H9 (cell line): ENCODE data around the gene GPC1. TPM values are rescaled to one million over a fixed set of nuclear protein-coding genes. Genes with fewer than 3 reads are reported as not detected.

Experiments used
- DNase-seq: peaks from one replicate; pipeline ENCODE4 v3.0.0-alpha.2; 2017
- H2AFZ ChIP-seq: one replicate; pipeline ENCODE4 v1.6.1; 2013; ENCODE audit warnings: mild to moderate bottlenecking, low read length, control low read depth, moderate library complexity
- H2AK5ac ChIP-seq: 2 replicates; pipeline ENCODE4 v1.6.1; 2013; ENCODE audit warnings: low read length, control low read depth, mixed read lengths; ENCODE audit not compliant: insufficient read length
- H2BK120ac ChIP-seq: one replicate; pipeline ENCODE4 v1.6.1; 2013; ENCODE audit warnings: low read depth, mild to moderate bottlenecking, low read length, control low read depth, inconsistent platforms; ENCODE audit not compliant: poor library complexity, severe bottlenecking
- H2BK12ac ChIP-seq: 2 replicates; pipeline ENCODE4 v1.6.1; 2013; ENCODE audit warnings: low read length, control low read depth, mixed read lengths, low read depth; ENCODE audit not compliant: insufficient read length
- H2BK15ac ChIP-seq: 2 replicates; pipeline ENCODE4 v1.6.1; 2013; ENCODE audit warnings: low read depth, low read length, control low read depth
- H2BK20ac ChIP-seq: one replicate; pipeline ENCODE4 v1.6.1; 2013; ENCODE audit warnings: low read depth, mild to moderate bottlenecking, low read length, control low read depth, inconsistent platforms; ENCODE audit not compliant: poor library complexity, severe bottlenecking
- H2BK5ac ChIP-seq: 2 replicates; pipeline ENCODE4 v1.6.1; 2013; ENCODE audit warnings: low read length, control low read depth, mixed read lengths; ENCODE audit not compliant: insufficient read length
- H3K14ac ChIP-seq: 2 replicates; pipeline ENCODE4 v1.6.1; 2013; ENCODE audit warnings: low read length, control low read depth; ENCODE audit not compliant: insufficient read depth
- H3K18ac ChIP-seq: 2 replicates; pipeline ENCODE4 v1.6.1; 2013; ENCODE audit warnings: low read depth, mild to moderate bottlenecking, mixed read lengths, low read length, control low read depth; ENCODE audit not compliant: insufficient read length
- H3K23ac ChIP-seq: 2 replicates; pipeline ENCODE4 v1.6.1; 2013; ENCODE audit warnings: low read length, control low read depth, mixed read lengths, low read depth; ENCODE audit not compliant: insufficient read length
- H3K23me2 ChIP-seq: 2 replicates; pipeline ENCODE4 v1.6.1; 2013; ENCODE audit warnings: low read depth, mild to moderate bottlenecking, mixed read lengths, low read length, control low read depth; ENCODE audit not compliant: insufficient read length, poor library complexity, severe bottlenecking
- H3K27ac ChIP-seq: 2 replicates; pipeline ENCODE4 v1.5.1; 2013; ENCODE audit warnings: low read length, control low read depth, mixed read lengths, low read depth; ENCODE audit not compliant: insufficient read length
- H3K27me3 ChIP-seq: 2 replicates; pipeline ENCODE4 v1.6.1; 2013; ENCODE audit warnings: low read length, control low read depth, inconsistent platforms; ENCODE audit not compliant: insufficient read depth
- H3K4ac ChIP-seq: 2 replicates; pipeline ENCODE4 v1.6.1; 2013; ENCODE audit warnings: low read depth, mild to moderate bottlenecking, control low read depth, inconsistent platforms, low read length, moderate library complexity
- H3K4me1 ChIP-seq: 2 replicates; pipeline ENCODE4 v1.6.1; 2013; ENCODE audit warnings: low read length, control low read depth, inconsistent platforms; ENCODE audit not compliant: insufficient read depth
- H3K4me2 ChIP-seq: 2 replicates; pipeline ENCODE4 v1.6.1; 2013; ENCODE audit warnings: low read length, control low read depth, mixed read lengths; ENCODE audit not compliant: insufficient read length, insufficient read depth
- H3K56ac ChIP-seq: 2 replicates; pipeline ENCODE4 v1.6.1; 2013; ENCODE audit warnings: low read depth, mild to moderate bottlenecking, mixed read lengths, low read length, control low read depth; ENCODE audit not compliant: insufficient read length
- H3K79me1 ChIP-seq: 2 replicates; pipeline ENCODE4 v1.6.1; 2013; ENCODE audit warnings: low read depth, mild to moderate bottlenecking, moderate library complexity, low read length, control low read depth, inconsistent platforms; ENCODE audit not compliant: insufficient read depth, poor library complexity, severe bottlenecking
- H3K79me2 ChIP-seq: 2 replicates; pipeline ENCODE4 v1.6.1; 2013; ENCODE audit warnings: low read length, control low read depth, inconsistent platforms; ENCODE audit not compliant: insufficient read depth
- H3K9ac ChIP-seq: 2 replicates; pipeline ENCODE4 v1.6.1; 2013; ENCODE audit warnings: low read length, control low read depth, mixed read lengths; ENCODE audit not compliant: insufficient read length; ENCODE audit errors: extremely low read depth
- H3K9me3 ChIP-seq: one replicate; pipeline ENCODE4 v1.6.1; 2013; ENCODE audit warnings: low read depth, low read length, inconsistent platforms; ENCODE audit not compliant: control insufficient read depth
- H3T11ph ChIP-seq: one replicate; pipeline ENCODE4 v1.6.1; 2013; ENCODE audit warnings: mild to moderate bottlenecking, low read length, control low read depth, inconsistent platforms
- H4K20me1 ChIP-seq: one replicate; pipeline ENCODE4 v1.6.1; 2013; ENCODE audit not compliant: control insufficient read depth, insufficient read length, insufficient read depth
- H4K5ac ChIP-seq: 2 replicates; pipeline ENCODE4 v1.6.1; 2013; ENCODE audit warnings: low read depth, mild to moderate bottlenecking, mixed read lengths, low read length, control low read depth; ENCODE audit not compliant: insufficient read length
- H4K8ac ChIP-seq: replicated peaks from 2 replicates; pipeline ENCODE4 v1.6.1; 2013; ENCODE audit warnings: low read length, control low read depth, mixed read lengths, low read depth; ENCODE audit not compliant: insufficient read length
- H4K91ac ChIP-seq: 2 replicates; pipeline ENCODE4 v1.6.1; 2013; ENCODE audit warnings: low read depth, mild to moderate bottlenecking, moderate library complexity, mixed read lengths, low read length, control low read depth; ENCODE audit not compliant: insufficient read length
- H3K27ac Mint-ChIP-seq, 3 experiments: 2 replicates in 2 of 3; 3 replicates in 1 of 3; pipeline ENCODE4 v1.8.0; 2020 to 2021; ENCODE audit warnings: mixed read lengths in 3 of 3, mild to moderate bottlenecking in 1 of 3, moderate library complexity in 1 of 3
- H3K27me3 Mint-ChIP-seq: 2 replicates; pipeline ENCODE4 v1.8.0; 2021; ENCODE audit warnings: low read depth, mild to moderate bottlenecking, moderate library complexity, mixed read lengths
- H3K36me3 Mint-ChIP-seq, 3 experiments: 2 replicates in 2 of 3; 3 replicates in 1 of 3; pipeline ENCODE4 v1.8.0; 2020 to 2021; ENCODE audit warnings: low read depth in 3 of 3, mixed read lengths in 3 of 3; ENCODE audit not compliant: insufficient read depth in 1 of 3
- H3K4me1 Mint-ChIP-seq, 2 experiments: 2 replicates each; pipeline ENCODE4 v1.8.0; 2020; ENCODE audit warnings: mixed read lengths in 2 of 2
- H3K4me3 Mint-ChIP-seq, 2 experiments: 2 replicates in 1 of 2; 3 replicates in 1 of 2; pipeline ENCODE4 v1.8.0; 2020 to 2021; ENCODE audit warnings: mild to moderate bottlenecking in 2 of 2, mixed read lengths in 2 of 2, moderate library complexity in 1 of 2
- H3K9me3 Mint-ChIP-seq, 2 experiments: 2 replicates in 1 of 2; 3 replicates in 1 of 2; pipeline ENCODE4 v1.8.0; 2020; ENCODE audit warnings: mild to moderate bottlenecking in 2 of 2, mixed read lengths in 2 of 2, moderate library complexity in 1 of 2
- WGBS: extraction: QIAGEN DNeasy Blood & Tissue Kit; methylation state at CpG from one replicate; pipeline ENCODE4 v1.1.7; 2013; ENCODE audit warnings: missing lambda C conversion rate, low lambda C conversion rate, mixed read lengths; ENCODE audit not compliant: insufficient read length; ENCODE audit errors: extremely low coverage; 5-methylcytosine and 5-hydroxymethylcytosine counted together
- total RNA-seq: library from RNA; stranded (reverse); gene quantifications from 2 replicates; pipeline ENCODE4 v1.2.1, GENCODE V29; 2021
- TF ChIP-seq, protein P1 (sequence below): fragments of 200-600 bp; sonication (generic); conservative IDR thresholded peaks from 3 replicates; pipeline ENCODE4 v1.8.0; 2021; ENCODE audit warnings: antibody characterized with exemption, mild to moderate bottlenecking

The GPC1 gene
- total RNA-seq, 1 experiment from 2014 or later: 39.4 TPM

DNA sequence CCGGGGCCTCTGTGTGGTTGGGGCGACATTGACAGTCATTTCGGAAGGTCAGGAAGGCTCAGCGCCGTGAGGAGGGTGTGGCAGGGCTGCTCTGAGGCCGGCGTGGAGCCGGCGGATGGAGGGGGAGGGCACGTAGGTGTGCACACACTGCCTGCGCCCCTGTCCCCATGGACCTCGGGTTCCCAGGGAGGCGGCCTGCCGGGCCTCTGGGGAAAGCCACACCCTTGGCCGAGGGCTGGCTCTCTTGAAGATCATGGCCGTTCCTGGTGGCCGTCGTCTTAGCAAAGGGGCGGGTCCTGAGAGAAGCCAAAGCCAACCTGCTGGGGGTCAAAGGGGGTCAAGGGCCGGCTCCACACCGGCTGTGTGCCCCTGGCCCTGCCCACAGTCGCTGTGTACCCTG, 11.9 kb downstream of the GPC1 start:
- Histone ChIP-seq H3K18ac (no peak overlapping the region), H3K4ac (no peak overlapping the region), H4K8ac (no peak overlapping the region), H3K23me2 (peaks cover 4% of the 10 kb centered on the region), H2BK20ac (no peak overlapping the region), H3K79me2 (no peaks in the 10 kb centered on the region), H2BK120ac (no peak overlapping the region), H3K14ac (no peak overlapping the region), H3K23ac (no peak overlapping the region), H3T11ph (no peak overlapping the region), H2BK15ac (no peak overlapping the region), H2BK12ac (no peak overlapping the region), H3K9ac (no peak overlapping the region), H3K4me1 (peaks cover 2% of the 10 kb centered on the region; the same call in 1 of the 2 replicates), H2BK5ac (no peak overlapping the region), H3K56ac (no peak overlapping the region), H2AFZ (no peak overlapping the region), H3K79me1 (no peaks in the 10 kb centered on the region), H3K27ac (no peak overlapping the region), H3K9me3 (no peaks in the 10 kb centered on the region), H3K27me3 (no peaks in the 10 kb centered on the region), H4K91ac (no peak overlapping the region), H4K20me1 (no peaks in the 10 kb centered on the region), H3K4me2 (no peak overlapping the region), H2AK5ac (no peak overlapping the region), H4K5ac (no peak overlapping the region)
- Mint-ChIP-seq H3K9me3 (no peaks in the 10 kb centered on the region), H3K27me3 (peaks cover 12% of the 10 kb centered on the region), H3K4me3 (no peak overlapping the region), H3K36me3 (peaks cover 0 to 3% (median 3%) of the 10 kb centered on the region in 3 experiments; a peak in 2 of 7 replicates), H3K27ac (no peak overlapping the region), H3K4me1 (peaks cover 16 to 25% of the 10 kb centered on the region in 2 experiments)
- no peak for DNase-seq
- TF ChIP-seq, protein P1, sequence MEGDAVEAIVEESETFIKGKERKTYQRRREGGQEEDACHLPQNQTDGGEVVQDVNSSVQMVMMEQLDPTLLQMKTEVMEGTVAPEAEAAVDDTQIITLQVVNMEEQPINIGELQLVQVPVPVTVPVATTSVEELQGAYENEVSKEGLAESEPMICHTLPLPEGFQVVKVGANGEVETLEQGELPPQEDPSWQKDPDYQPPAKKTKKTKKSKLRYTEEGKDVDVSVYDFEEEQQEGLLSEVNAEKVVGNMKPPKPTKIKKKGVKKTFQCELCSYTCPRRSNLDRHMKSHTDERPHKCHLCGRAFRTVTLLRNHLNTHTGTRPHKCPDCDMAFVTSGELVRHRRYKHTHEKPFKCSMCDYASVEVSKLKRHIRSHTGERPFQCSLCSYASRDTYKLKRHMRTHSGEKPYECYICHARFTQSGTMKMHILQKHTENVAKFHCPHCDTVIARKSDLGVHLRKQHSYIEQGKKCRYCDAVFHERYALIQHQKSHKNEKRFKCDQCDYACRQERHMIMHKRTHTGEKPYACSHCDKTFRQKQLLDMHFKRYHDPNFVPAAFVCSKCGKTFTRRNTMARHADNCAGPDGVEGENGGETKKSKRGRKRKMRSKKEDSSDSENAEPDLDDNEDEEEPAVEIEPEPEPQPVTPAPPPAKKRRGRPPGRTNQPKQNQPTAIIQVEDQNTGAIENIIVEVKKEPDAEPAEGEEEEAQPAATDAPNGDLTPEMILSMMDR: no peak
- WGBS: no CpG with 5 or more reads among the region's 22 CpGs
